Left lung (tissue), 10 donors: ENCODE data around the gene IFI6. TPM values are rescaled to one million over a fixed set of nuclear protein-coding genes. Genes with fewer than 3 reads are reported as not detected.
A peak's percentile ranks its signal among the peaks of the same experiment; 100 is the strongest.

Experiments
- ATAC-seq: fragments of 200-7000 bp; cut with Tn5 transposase; one replicate; pipeline ENCODE4 v1.9.1; 2020; ENCODE audit warnings: moderate library complexity
- DNase-seq, 4 donors: peaks; one replicate each; pipeline ENCODE4 v3.0.0-alpha.2; 2013 to 2020
- H3K27ac ChIP-seq, 2 donors: fragments of 200-600 bp; sonication (generic) in 1 of 2; one replicate each; pipeline versions ENCODE4 v1.5.0 to v1.8.0; 2020 to 2021
- H3K27me3 ChIP-seq, 2 donors: fragments of 200-600 bp; sonication (generic) in 1 of 2; one replicate each; pipeline versions ENCODE4 v1.5.0 to v1.8.0; 2020 to 2021
- H3K36me3 ChIP-seq, 2 donors: fragments of 200-600 bp; sonication (generic) in 1 of 2; one replicate each; pipeline versions ENCODE4 v1.5.0 to v1.8.0; 2020 to 2021
- H3K4me1 ChIP-seq, 2 donors: fragments of 200-600 bp; one replicate each; pipeline ENCODE4 v1.8.0; 2021
- H3K4me3 ChIP-seq, 2 donors: fragments of 200-600 bp; sonication (generic) in 1 of 2; one replicate each; pipeline versions ENCODE4 v1.5.0 to v1.8.0; 2020 to 2021; ENCODE audit warnings: mild to moderate bottlenecking in 1 of 2
- H3K9me3 ChIP-seq, 2 donors: fragments of 200-600 bp; sonication (generic) in 1 of 2; one replicate each; pipeline versions ENCODE4 v1.5.0 to v1.8.0; 2020 to 2021
- CTCF ChIP-seq, 2 donors: fragments of 200-600 bp; sonication (generic) in 1 of 2; IDR thresholded peaks; one replicate each; pipeline versions ENCODE4 v1.5.0 to v1.8.0; 2021; ENCODE audit warnings: antibody characterized with exemption in 2 of 2
- intact Hi-C, 2 donors: fragments of 100-400 bp; cut with DNase I; formaldehyde crosslinking; loops; one replicate each; pipeline versions ENCODE4 v1.11.2 to v1.14.2; 2022
- polyA plus RNA-seq, 6 donors: library from polyadenylated mRNA; unstranded; fragments of 120-200 nt; gene quantifications; one replicate each; pipeline ENCODE4 v1.2.1, GENCODE V29; 2013; ENCODE audit not compliant: insufficient read length in 6 of 6
- total RNA-seq, 2 donors: library from RNA; stranded (reverse); fragmentation: NEBNext Ultra II Directional; extraction: Animal tissue kit (Norgen Biotek cat#: 25700); gene quantifications; one replicate each; pipeline ENCODE4 v1.2.1, GENCODE V29; 2021
- donor health status: DM: no; HTN: yes; CAD: no.
- donor health status: DM: no; HTN: no; CAD: no.

Gene IFI6
- total and polyA plus RNA-seq, 8 donors: 27.4 to 341 (median 29.5) TPM

- H3K4me1 ChIP-seq: peaks cover 5 to 82% of the 10 kb centered on the region in 2 donors
- H3K27me3 ChIP-seq: peaks cover 0 to 14% of the 10 kb centered on the region in 2 donors
- TF ChIP-seq CTCF (IDR thresholded peaks at IDR 0.05): no peak
- H3K27ac ChIP-seq: peak overlapping the region; percentile 78 to 95
- DNase-seq (peak in 1 of 4 donors; percentile 15), ATAC-seq (no peak)
- no peaks in the 10 kb centered on the region for H3K9me3 ChIP-seq
- H3K4me3 ChIP-seq: peak overlapping the region; percentile 34 to 63
- intact Hi-C loops: no loop called here
- no peaks in the 10 kb centered on the region for H3K36me3 ChIP-seq
Observed at GRCh38 chr1:27633640-27634176, 38.3 kb downstream of the IFI6 start.

GRCh38 chr1:27633298-27633610, 38.7 kb downstream of the IFI6 start:
- peak overlapping the region in 1 of 2 donors; percentile 63 for H3K4me3 ChIP-seq
- intact Hi-C loops: no loop called here
- H3K27me3 ChIP-seq: peaks cover 0 to 14% of the 10 kb centered on the region in 2 donors
- no peak for ATAC-seq
- no peaks in the 10 kb centered on the region for H3K9me3 ChIP-seq
- H3K36me3 ChIP-seq: no peaks in the 10 kb centered on the region
- H3K27ac ChIP-seq: peak overlapping the region; percentile 78 to 95
- peaks cover 7 to 85% of the 10 kb centered on the region in 2 donors for H3K4me1 ChIP-seq
- DNase-seq: peak in 1 of 4 donors; percentile 16
- no peak for TF ChIP-seq CTCF (IDR thresholded peaks at IDR 0.05)

- no peak for TF ChIP-seq CTCF (IDR thresholded peaks at IDR 0.05)
Observed at GRCh38 chr1:27632387-27633297, 39.4 kb downstream of the IFI6 start.

GRCh38 chr1:27630859-27631491, 41.0 kb downstream of the IFI6 start:
- peaks cover 0 to 14% of the 10 kb centered on the region in 2 donors for H3K27me3 ChIP-seq
- no peaks in the 10 kb centered on the region for H3K9me3 ChIP-seq
- peak in 1 of 2 donors; percentile 10 for TF ChIP-seq CTCF (IDR thresholded peaks at IDR 0.05)
- peak overlapping the region; percentile 69 to 95 for H3K27ac ChIP-seq
- peaks cover 7 to 95% of the 10 kb centered on the region in 2 donors for H3K4me1 ChIP-seq
- no peaks in the 10 kb centered on the region for H3K36me3 ChIP-seq
- peak; percentile 35 for ATAC-seq
- DNase-seq: peak in 2 of 4 donors; percentile 65 to 74
- peak overlapping the region in 1 of 2 donors; percentile 63 for H3K4me3 ChIP-seq
- intact Hi-C loops: no loop called here

More at GRCh38 chr1:27632387-27633297, 39.4 kb downstream of the IFI6 start:
- Histone ChIP-seq H3K9me3 (no peaks in the 10 kb centered on the region), H3K27me3 (peaks cover 0 to 14% of the 10 kb centered on the region in 2 donors), H3K27ac (peak overlapping the region; percentile 78 to 95), H3K36me3 (no peaks in the 10 kb centered on the region), H3K4me3 (peak overlapping the region in 1 of 2 donors; percentile 63), H3K4me1 (peaks cover 7 to 92% of the 10 kb centered on the region in 2 donors)
- intact Hi-C loops: no loop called here
- peak in 1 of 4 donors; percentile 55 for DNase-seq
- no peak for ATAC-seq
